Measurements from ENCODE around the gene CFAP299. TPM values are rescaled to one million over a fixed set of nuclear protein-coding genes. Genes with fewer than 3 reads are reported as not detected.

The CFAP299 gene
- total RNA-seq, 1 experiment from 2014 or later = not detected

DNA sequence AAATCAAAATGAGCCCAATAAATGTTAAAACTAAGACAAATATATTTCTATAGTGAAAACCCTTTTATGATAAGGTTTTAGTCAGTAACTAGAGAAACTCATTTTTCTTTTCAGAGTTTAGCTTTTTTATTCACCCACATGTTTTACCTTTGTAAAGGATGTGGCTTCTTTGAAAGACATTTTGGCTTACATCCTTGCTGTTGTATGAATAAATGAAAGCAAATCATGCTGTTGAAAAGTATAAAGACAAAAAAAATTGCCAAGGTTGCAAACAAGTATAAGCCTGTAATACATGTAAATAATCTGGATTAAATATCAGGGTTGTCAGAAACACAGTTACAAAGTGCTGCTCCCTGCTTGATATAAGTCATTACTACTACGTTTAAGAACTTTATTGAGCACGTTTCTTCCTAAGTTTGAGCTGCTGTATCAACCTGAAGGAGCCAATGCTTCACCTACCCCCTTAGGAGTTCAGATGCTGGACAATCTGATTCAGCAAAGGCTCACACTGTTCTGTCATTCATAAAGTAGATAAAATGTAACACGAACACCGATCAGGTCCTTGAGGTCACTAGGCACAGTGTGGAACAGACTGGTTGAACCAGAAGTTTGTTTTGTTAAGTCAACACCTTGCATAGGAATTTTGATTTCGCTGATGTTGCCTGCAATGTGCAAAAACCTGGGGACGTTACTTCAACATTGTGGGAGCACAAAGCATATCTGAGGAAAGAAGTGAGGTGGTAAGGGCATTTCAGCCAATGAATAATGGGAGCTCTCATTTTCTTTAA, 373.7 kb downstream of the CFAP299 start:
- intact Hi-C loops (cut with micrococcal nuclease; ENCODE audit: unreplicated experiment) = no loop called here
- Histone ChIP-seq H3K4me1 (ENCODE audit: insufficient read depth, low read length, poor library complexity, severe bottlenecking) (no peaks in the 10 kb centered on the region), H3K27me3 (replicated peaks; ENCODE audit: insufficient read depth, low read depth, low read length, poor library complexity) (no peaks in the 10 kb centered on the region), H3K27ac (ENCODE audit: low read depth, low read length, poor library complexity, severe bottlenecking) (no peak overlapping the region), H3K4me3 (ENCODE audit: low read depth, low read length, poor library complexity, severe bottlenecking) (no peak overlapping the region), H3K9me3 (ENCODE audit: low read depth, low read length, poor library complexity, severe bottlenecking) (no peaks in the 10 kb centered on the region), H3K36me3 (ENCODE audit: insufficient read depth, low read length, poor library complexity, severe bottlenecking) (no peaks in the 10 kb centered on the region)
- no peak for TF ChIP-seq CTCF (conservative IDR thresholded peaks at IDR 0.05; ENCODE audit: low read depth, low read length)
- no peak for TF ChIP-seq EZH2 (IDR thresholded peaks at IDR 0.05; ENCODE audit: borderline replicate concordance, low read depth, low read length, poor library complexity, severe bottlenecking)
- no TSS peak for BruUV-seq (replicated peaks)
- POLR2A ChIA-PET (ENCODE audit: low non-redundant PET) = no interaction called here
- CTCF ChIA-PET = no interaction called here
- DNase-seq (ENCODE audit: low spot score) = no peak

- CTCF ChIA-PET = no interaction called here
- no peak for DNase-seq (ENCODE audit: low spot score)
- Histone ChIP-seq H3K27ac (ENCODE audit: low read depth, low read length, poor library complexity, severe bottlenecking) (no peak overlapping the region), H3K27me3 (replicated peaks; ENCODE audit: insufficient read depth, low read depth, low read length, poor library complexity) (no peaks in the 10 kb centered on the region), H3K4me3 (ENCODE audit: low read depth, low read length, poor library complexity, severe bottlenecking) (no peak overlapping the region), H3K36me3 (ENCODE audit: insufficient read depth, low read length, poor library complexity, severe bottlenecking) (no peaks in the 10 kb centered on the region), H3K4me1 (ENCODE audit: insufficient read depth, low read length, poor library complexity, severe bottlenecking) (no peaks in the 10 kb centered on the region), H3K9me3 (ENCODE audit: low read depth, low read length, poor library complexity, severe bottlenecking) (no peaks in the 10 kb centered on the region)
- no peak for TF ChIP-seq EZH2 (IDR thresholded peaks at IDR 0.05; ENCODE audit: borderline replicate concordance, low read depth, low read length, poor library complexity, severe bottlenecking)
- TF ChIP-seq CTCF (conservative IDR thresholded peaks at IDR 0.05; ENCODE audit: low read depth, low read length) = no peak
- intact Hi-C loops (cut with micrococcal nuclease; ENCODE audit: unreplicated experiment) = no loop called here
- no TSS peak for BruUV-seq (replicated peaks)
- POLR2A ChIA-PET (ENCODE audit: low non-redundant PET) = no interaction called here
These were observed 375.4 kb downstream of the CFAP299 start for GRCh38 chr4:80710748-80711451.

DNA sequence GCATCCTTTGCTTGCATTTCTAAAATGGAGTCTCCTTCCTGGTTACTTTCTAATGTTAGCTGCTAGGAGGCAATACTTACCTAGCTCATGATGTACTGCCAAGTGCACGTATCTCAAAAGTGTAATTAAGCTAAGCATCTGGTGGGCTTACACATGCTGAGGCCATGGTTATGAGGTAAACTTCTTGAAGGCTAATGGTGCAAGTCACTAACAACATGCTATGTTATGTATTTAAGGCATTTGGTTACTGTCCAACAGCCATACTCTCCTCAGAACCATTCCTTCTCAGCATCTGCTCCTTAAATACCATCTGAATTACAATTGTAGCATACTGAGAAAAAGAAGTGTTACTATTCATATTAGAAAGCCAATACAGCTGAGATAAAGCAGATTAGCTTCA, 376.4 kb downstream of the CFAP299 start:
- POLR2A ChIA-PET (ENCODE audit: low non-redundant PET) = no interaction called here
- TF ChIP-seq CTCF (conservative IDR thresholded peaks at IDR 0.05; ENCODE audit: low read depth, low read length) (no peak), EZH2 (IDR thresholded peaks at IDR 0.05; ENCODE audit: borderline replicate concordance, low read depth, low read length, poor library complexity, severe bottlenecking) (no peak)
- CTCF ChIA-PET = no interaction called here
- BruUV-seq (replicated peaks) = no TSS peak
- intact Hi-C loops (cut with micrococcal nuclease; ENCODE audit: unreplicated experiment) = no loop called here
- Histone ChIP-seq H3K27me3 (replicated peaks; ENCODE audit: insufficient read depth, low read depth, low read length, poor library complexity) (no peaks in the 10 kb centered on the region), H3K36me3 (ENCODE audit: insufficient read depth, low read length, poor library complexity, severe bottlenecking) (no peaks in the 10 kb centered on the region), H3K4me3 (ENCODE audit: low read depth, low read length, poor library complexity, severe bottlenecking) (no peak overlapping the region), H3K27ac (ENCODE audit: low read depth, low read length, poor library complexity, severe bottlenecking) (no peak overlapping the region), H3K9me3 (ENCODE audit: low read depth, low read length, poor library complexity, severe bottlenecking) (no peaks in the 10 kb centered on the region), H3K4me1 (ENCODE audit: insufficient read depth, low read length, poor library complexity, severe bottlenecking) (no peaks in the 10 kb centered on the region)
- no peak for DNase-seq (ENCODE audit: low spot score)
